ENCODE data around the gene MAP2K5. TPM values are rescaled to one million over a fixed set of nuclear protein-coding genes. Genes with fewer than 3 reads are reported as not detected.

MAP2K5 gene
- total RNA-seq, 1 donor from 2014 or later = 19.6 TPM

- Mint-ChIP-seq H3K27me3 (ENCODE audit: low read depth) (peaks cover 2% of the 10 kb centered on the region), H3K4me3 (no peak overlapping the region), H3K4me1 (peaks cover 9% of the 10 kb centered on the region), H3K36me3 (ENCODE audit: low read depth) (peaks cover 5% of the 10 kb centered on the region), H3K27ac (ENCODE audit: unreplicated experiment) (no peak overlapping the region), H3K9me3 (no peaks in the 10 kb centered on the region)
- no peak for TF ChIP-seq CTCF (conservative IDR thresholded peaks at IDR 0.05)
- DNase-seq (ENCODE audit: low read depth, low spot score) = no peak
Measured at GRCh38 chr15:67788986-67789385, 246.5 kb downstream of the MAP2K5 start.

DNA sequence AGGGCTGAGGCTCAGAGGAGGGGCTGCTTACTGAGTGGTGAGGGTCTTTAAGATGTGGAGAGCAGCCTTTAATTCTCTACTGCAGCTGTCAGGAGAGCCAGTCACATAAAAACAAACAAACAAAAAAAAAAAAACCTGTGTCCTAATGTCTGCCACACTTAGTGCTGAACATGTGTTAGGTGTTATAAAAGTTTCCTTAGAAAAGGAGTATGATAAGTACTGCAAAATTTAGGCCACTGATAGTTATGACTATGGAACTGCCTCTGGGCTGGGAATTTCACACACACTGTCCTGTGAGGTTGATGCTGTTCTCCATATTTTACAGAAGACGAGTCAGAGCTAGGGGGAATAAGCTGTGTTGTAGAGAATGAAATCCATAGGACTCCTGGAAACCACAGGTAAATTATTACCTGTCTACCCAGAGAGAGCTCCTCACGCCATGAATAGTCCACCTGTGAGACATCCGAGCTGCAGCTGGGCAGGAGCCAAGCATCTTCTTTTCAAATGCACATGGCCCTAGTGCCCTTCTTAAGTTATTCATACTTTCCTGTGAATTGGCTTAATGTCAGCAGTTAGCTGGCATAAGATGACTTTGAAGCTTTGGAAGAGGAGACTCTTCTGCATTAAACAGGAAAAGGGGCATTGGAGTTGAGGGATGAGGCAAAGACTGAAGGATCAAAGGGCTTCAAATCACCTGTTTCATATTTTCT, 248.3 kb downstream of the MAP2K5 start:
- H3K4me3 Mint-ChIP-seq = no peak overlapping the region
- H3K36me3 Mint-ChIP-seq (ENCODE audit: low read depth) = peaks cover 10% of the 10 kb centered on the region
- peaks cover 9% of the 10 kb centered on the region for H3K4me1 Mint-ChIP-seq
- TF ChIP-seq CTCF (conservative IDR thresholded peaks at IDR 0.05) = no peak
- no peak overlapping the region for H3K27ac Mint-ChIP-seq (ENCODE audit: unreplicated experiment)
- peaks cover 9% of the 10 kb centered on the region for H3K9me3 Mint-ChIP-seq
- DNase-seq (ENCODE audit: low read depth, low spot score) = no peak
- peaks cover 2% of the 10 kb centered on the region for H3K27me3 Mint-ChIP-seq (ENCODE audit: low read depth)

- Mint-ChIP-seq H3K36me3 (ENCODE audit: low read depth) (peaks cover 11% of the 10 kb centered on the region), H3K4me3 (no peak overlapping the region), H3K9me3 (peaks cover 9% of the 10 kb centered on the region), H3K27me3 (ENCODE audit: low read depth) (no peaks in the 10 kb centered on the region), H3K4me1 (peaks cover under 1% of the 10 kb centered on the region), H3K27ac (ENCODE audit: unreplicated experiment) (no peak overlapping the region)
- no peak for DNase-seq (ENCODE audit: low read depth, low spot score)
- no peak for TF ChIP-seq CTCF (conservative IDR thresholded peaks at IDR 0.05)
Measured at GRCh38 chr15:67792250-67792942, 249.9 kb downstream of the MAP2K5 start.

DNA sequence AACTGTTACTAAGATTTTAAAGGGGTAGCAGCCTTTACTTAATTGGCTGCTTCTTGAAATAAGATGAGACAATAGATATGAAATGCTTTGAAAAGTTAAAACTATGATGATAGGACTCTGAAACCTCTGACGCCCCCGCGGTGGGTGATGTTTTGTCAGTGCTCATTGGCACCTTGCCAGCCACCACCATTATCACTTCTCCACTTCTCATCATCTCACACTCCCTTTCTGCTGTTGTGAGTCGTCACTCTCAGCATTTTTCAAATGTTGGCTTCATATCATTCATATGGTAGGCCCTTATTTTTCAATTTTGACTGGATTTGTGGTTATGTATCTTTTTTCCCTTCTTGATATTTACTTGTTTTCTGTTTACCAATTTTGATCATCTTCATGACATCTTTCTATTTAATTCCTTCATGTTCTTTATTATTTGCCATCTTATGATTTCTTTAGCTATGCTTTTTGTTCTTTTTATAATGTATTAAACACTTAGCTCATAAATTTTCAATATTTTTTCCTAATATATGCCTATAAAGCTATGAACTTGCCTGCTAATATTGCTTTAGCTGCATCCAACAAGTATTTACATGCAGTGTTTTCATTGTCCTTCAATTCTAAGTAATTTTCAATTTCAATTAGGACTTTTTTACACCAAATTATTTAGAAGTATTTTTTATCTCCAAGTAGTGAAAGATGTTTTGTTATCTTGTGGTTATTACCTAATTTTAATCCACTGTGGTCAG, 252.5 kb downstream of the MAP2K5 start:
- no peak for DNase-seq (ENCODE audit: low read depth, low spot score)
- TF ChIP-seq CTCF (conservative IDR thresholded peaks at IDR 0.05) = no peak
- H3K9me3 Mint-ChIP-seq = peaks cover 9% of the 10 kb centered on the region
- no peaks in the 10 kb centered on the region for H3K4me1 Mint-ChIP-seq
- no peak overlapping the region for H3K27ac Mint-ChIP-seq (ENCODE audit: unreplicated experiment)
- H3K4me3 Mint-ChIP-seq = no peak overlapping the region
- H3K36me3 Mint-ChIP-seq (ENCODE audit: low read depth) = peaks cover 9% of the 10 kb centered on the region
- H3K27me3 Mint-ChIP-seq (ENCODE audit: low read depth) = no peaks in the 10 kb centered on the region

GRCh38 chr15:67796196-67797127, 254.0 kb downstream of the MAP2K5 start:
- H3K27ac Mint-ChIP-seq (ENCODE audit: unreplicated experiment) = no peak overlapping the region
- DNase-seq (ENCODE audit: low read depth, low spot score) = no peak

More at GRCh38 chr15:67796196-67797127, 254.0 kb downstream of the MAP2K5 start:
- Mint-ChIP-seq H3K9me3 (peaks cover 9% of the 10 kb centered on the region), H3K4me1 (no peaks in the 10 kb centered on the region), H3K27me3 (ENCODE audit: low read depth) (no peaks in the 10 kb centered on the region), H3K4me3 (no peak overlapping the region), H3K36me3 (ENCODE audit: low read depth) (peaks cover 9% of the 10 kb centered on the region)
- no peak for TF ChIP-seq CTCF (conservative IDR thresholded peaks at IDR 0.05)

Data from neural crest cell (in vitro differentiated cells).